HS-5 (cell line): Measurements from ENCODE around the gene KCTD11.
"Not testable (repeated sequence)": the region's sequence is repeated elsewhere in the genome, so short reads cannot be mapped to it uniquely, and the experiment has no call there.

Experiments
- DNase-seq: peaks from one replicate; pipeline ENCODE4 v3.0.0-alpha.2; 2012; ENCODE audit warnings: low read depth

Gene KCTD11

GRCh38 chr17:7346761-7347614 lies 5.0 kb upstream of the KCTD11 start:
- DNase-seq = no peak

GRCh38 chr17:7347630-7348477 lies 4.1 kb upstream of the KCTD11 start:
- DNase-seq = no peak

- DNase-seq = no peak
Observed at GRCh38 chr17:7348478-7349242, 3.3 kb upstream of the KCTD11 start.

GRCh38 chr17:7352503-7352889 lies 534 bp downstream of the KCTD11 start:
- DNase-seq = no peak

- no peak for DNase-seq
Observed at GRCh38 chr17:7352910-7353635, 1.1 kb downstream of the KCTD11 start.

GRCh38 chr17:7354262-7354843 lies 2.4 kb downstream of the KCTD11 start:
- DNase-seq = no peak

GRCh38 chr17:7355053-7355452 lies 3.1 kb downstream of the KCTD11 start, which contains the start of gene TMEM95:
TSS of gene TMEM95 (plus strand) at chr17:7355156. CDS start at chr17:7355205, 49 bp downstream.
- no peak for DNase-seq

- DNase-seq = no peak
Observed at GRCh38 chr17:7355573-7355972, 3.6 kb downstream of the KCTD11 start.

GRCh38 chr17:7356072-7356549 lies 4.1 kb downstream of the KCTD11 start:
- no peak for DNase-seq

GRCh38 chr17:7356756-7357155 lies 4.8 kb downstream of the KCTD11 start:
- DNase-seq = no peak

- DNase-seq = no peak
Observed at GRCh38 chr17:7357381-7357780, 5.4 kb downstream of the KCTD11 start.

GRCh38 chr17:7361906-7362305 lies 9.9 kb downstream of the KCTD11 start:
- no peak for DNase-seq

GRCh38 chr17:7363311-7363710 lies 11.3 kb downstream of the KCTD11 start:
- no peak for DNase-seq

- not testable (repeated sequence) for DNase-seq
Observed at GRCh38 chr17:7365963-7366362, 14.0 kb downstream of the KCTD11 start.

- no peak for DNase-seq
Observed at GRCh38 chr17:7367083-7367482, 15.1 kb downstream of the KCTD11 start.

- DNase-seq = no peak
Observed at GRCh38 chr17:7367918-7368598, 16.1 kb downstream of the KCTD11 start.

GRCh38 chr17:7368599-7368994 lies 16.6 kb downstream of the KCTD11 start:
- DNase-seq = not testable (repeated sequence)

- DNase-seq = no peak
Observed at GRCh38 chr17:7369825-7370224, 17.9 kb downstream of the KCTD11 start.

GRCh38 chr17:7370853-7371252 lies 18.9 kb downstream of the KCTD11 start:
- DNase-seq = no peak

- DNase-seq = no peak
Observed at GRCh38 chr17:7374353-7374752, 22.4 kb downstream of the KCTD11 start.
